PC-3 (cell line): ENCODE measurements around the gene ARHGAP12.

Experiments
- EZH2 ChIP-seq: fragments of 300-600 bp; sonication (generic); IDR thresholded peaks from one replicate; pipeline ENCODE4 v1.6.1; 2017; ENCODE audit warnings: antibody characterized with exemption, mild to moderate bottlenecking, low read length; ENCODE audit not compliant: unreplicated experiment
- EZH2phosphoT487 ChIP-seq: fragments of 300-600 bp; sonication (generic); IDR thresholded peaks from 2 replicates; pipeline ENCODE4 v1.6.1; 2018; ENCODE audit warnings: mild to moderate bottlenecking, antibody characterized with exemption, low read length, borderline replicate concordance

- TF ChIP-seq EZH2phosphoT487 = no peak
- TF ChIP-seq EZH2 = no peak
Observed at GRCh38 chr10:31759124-31759798, 169.4 kb downstream of the ARHGAP12 start.
